Smooth muscle cell (in vitro differentiated cells): ENCODE data around the gene ALDOC. TPM values are rescaled to one million over a fixed set of nuclear protein-coding genes. Genes with fewer than 3 reads are reported as not detected.

Source experiments
- DNase-seq: peaks from one replicate; lab custom pipeline; 2025; ENCODE audit not compliant: unreplicated experiment; lab: John Stamatoyannopoulos, UW
- H2AFZ ChIP-seq: fragments of 200-600 bp; sonication (generic); 2 replicates; pipeline ENCODE4 v1.6.0; 2016; ENCODE audit warnings: antibody characterized with exemption, low read depth, mild to moderate bottlenecking
- H3F3A ChIP-seq: fragments of 200-600 bp; sonication (generic); 2 replicates; pipeline ENCODE4 v1.6.0; 2017; ENCODE audit warnings: antibody characterized with exemption, low read depth
- H3K27ac ChIP-seq: fragments of 200-600 bp; sonication (generic); 2 replicates; pipeline ENCODE4 v1.5.1; 2016; ENCODE audit warnings: low read depth, mild to moderate bottlenecking
- H3K27me3 ChIP-seq: fragments of 200-600 bp; sonication (generic); 2 replicates; pipeline ENCODE4 v1.6.1; 2016; ENCODE audit warnings: low read depth, mild to moderate bottlenecking
- H3K36me3 ChIP-seq: fragments of 200-600 bp; sonication (generic); 2 replicates; pipeline ENCODE4 v1.5.1; 2016; ENCODE audit warnings: low read depth
- H3K4me1 ChIP-seq: fragments of 200-600 bp; sonication (generic); 2 replicates; pipeline ENCODE4 v1.5.1; 2016; ENCODE audit warnings: low read depth
- H3K4me2 ChIP-seq: fragments of 200-600 bp; sonication (generic); 2 replicates; pipeline ENCODE4 v1.6.0; 2016; ENCODE audit warnings: mild to moderate bottlenecking
- H3K4me3 ChIP-seq: fragments of 200-600 bp; sonication (generic); 2 replicates; pipeline ENCODE4 v1.5.1; 2016; ENCODE audit warnings: mild to moderate bottlenecking
- H3K79me2 ChIP-seq: fragments of 200-600 bp; sonication (generic); 2 replicates; pipeline ENCODE4 v1.6.0; 2016; ENCODE audit warnings: low read depth, mild to moderate bottlenecking
- H3K9ac ChIP-seq: fragments of 200-600 bp; sonication (generic); 2 replicates; pipeline ENCODE4 v1.6.0; 2016; ENCODE audit warnings: low read depth
- H3K9me3 ChIP-seq: fragments of 200-600 bp; sonication (generic); replicated peaks from 2 replicates; pipeline ENCODE4 v1.5.1; 2016; ENCODE audit warnings: low read depth
- H4K20me1 ChIP-seq: fragments of 200-600 bp; sonication (generic); 2 replicates; pipeline ENCODE4 v1.6.0; 2016; ENCODE audit warnings: low read depth
- WGBS: methylation state at CpG from one replicate; pipeline ENCODE4 v1.1.7; 2016; ENCODE audit warnings: low lambda C conversion rate; 5-methylcytosine and 5-hydroxymethylcytosine counted together
- polyA plus RNA-seq: library from polyadenylated mRNA; unstranded; fragments of >200 nt; fragmentation: Nextera tagmentation; extraction: Ambion mirVana; gene quantifications from 2 replicates; pipeline ENCODE4 v1.2.1, GENCODE V29; 2016
- total RNA-seq: library from RNA; depleted of rRNA; stranded (reverse); fragments of >200 nt; gene quantifications from 2 replicates; pipeline ENCODE4 v1.2.3, GENCODE V29; 2014
- TF ChIP-seq, protein P1 (sequence below): fragments of 200-600 bp; sonication (generic); IDR thresholded peaks from 2 replicates; pipeline ENCODE4 v1.5.1; 2017; ENCODE audit warnings: borderline replicate concordance, mild to moderate bottlenecking, antibody characterized with exemption; ENCODE audit not compliant: insufficient read depth, poor library complexity, severe bottlenecking

ALDOC gene
- total and polyA plus RNA-seq, 2 experiments from 2014 or later, result 71.5 to 72.6 TPM

DNA sequence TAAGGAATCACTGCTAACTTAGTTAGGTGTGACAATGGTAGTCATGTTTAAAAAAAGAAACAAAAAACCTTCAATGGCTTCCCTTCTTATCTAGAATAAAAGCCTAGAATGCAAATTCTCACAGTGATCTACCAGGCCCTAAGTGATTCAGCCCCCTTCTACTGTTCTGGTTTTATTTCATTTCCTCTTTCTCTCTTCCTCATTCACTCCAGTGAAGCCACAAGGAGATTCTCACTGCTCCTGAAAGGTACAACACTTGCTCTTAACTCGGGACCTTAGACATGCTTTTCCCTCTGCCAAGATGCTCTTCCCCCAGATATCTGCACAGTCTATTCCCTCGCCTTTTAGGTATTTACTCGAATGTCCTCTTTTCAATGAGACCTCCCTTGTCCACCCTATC is 9.1 kb downstream of the ALDOC start:
- Histone ChIP-seq H3K9me3 (no peaks in the 10 kb centered on the region), H3K9ac (no peak overlapping the region), H3K4me2 (no peak overlapping the region), H2AFZ (no peak overlapping the region), H3K27ac (no peak overlapping the region), H3K4me1 (peaks cover 6% of the 10 kb centered on the region), H3K27me3 (no peaks in the 10 kb centered on the region), H3K4me3 (no peak overlapping the region), H3F3A (no peaks in the 10 kb centered on the region), H3K79me2 (peaks cover 33% of the 10 kb centered on the region), H4K20me1 (peaks cover 15% of the 10 kb centered on the region), H3K36me3 (no peaks in the 10 kb centered on the region)
- no peak for DNase-seq
- 91% methylated on average over 3 of the region's 3 CpGs for WGBS
- TF ChIP-seq, protein P1, sequence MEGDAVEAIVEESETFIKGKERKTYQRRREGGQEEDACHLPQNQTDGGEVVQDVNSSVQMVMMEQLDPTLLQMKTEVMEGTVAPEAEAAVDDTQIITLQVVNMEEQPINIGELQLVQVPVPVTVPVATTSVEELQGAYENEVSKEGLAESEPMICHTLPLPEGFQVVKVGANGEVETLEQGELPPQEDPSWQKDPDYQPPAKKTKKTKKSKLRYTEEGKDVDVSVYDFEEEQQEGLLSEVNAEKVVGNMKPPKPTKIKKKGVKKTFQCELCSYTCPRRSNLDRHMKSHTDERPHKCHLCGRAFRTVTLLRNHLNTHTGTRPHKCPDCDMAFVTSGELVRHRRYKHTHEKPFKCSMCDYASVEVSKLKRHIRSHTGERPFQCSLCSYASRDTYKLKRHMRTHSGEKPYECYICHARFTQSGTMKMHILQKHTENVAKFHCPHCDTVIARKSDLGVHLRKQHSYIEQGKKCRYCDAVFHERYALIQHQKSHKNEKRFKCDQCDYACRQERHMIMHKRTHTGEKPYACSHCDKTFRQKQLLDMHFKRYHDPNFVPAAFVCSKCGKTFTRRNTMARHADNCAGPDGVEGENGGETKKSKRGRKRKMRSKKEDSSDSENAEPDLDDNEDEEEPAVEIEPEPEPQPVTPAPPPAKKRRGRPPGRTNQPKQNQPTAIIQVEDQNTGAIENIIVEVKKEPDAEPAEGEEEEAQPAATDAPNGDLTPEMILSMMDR, result no peak

DNA sequence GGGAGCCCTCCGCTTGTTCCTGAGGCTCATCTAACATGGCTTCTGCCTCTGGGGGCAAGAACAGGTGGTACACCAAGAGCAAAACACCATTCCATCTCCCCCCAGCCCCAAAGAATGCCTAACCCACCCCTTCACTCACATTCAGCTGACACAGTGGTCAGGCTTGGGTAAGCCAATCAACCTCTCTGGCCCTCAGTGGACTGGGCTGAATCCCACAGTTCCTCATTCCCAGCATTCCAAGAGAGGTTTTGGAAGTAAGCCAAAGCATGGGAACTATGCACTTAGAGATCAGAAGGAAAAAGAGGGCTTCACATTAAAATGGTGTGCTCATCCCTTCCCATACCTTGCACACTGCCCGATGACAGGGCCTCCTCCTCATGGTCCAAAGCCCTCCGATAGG is 13.2 kb downstream of the ALDOC start:
- no peaks in the 10 kb centered on the region for H3F3A ChIP-seq
- TF ChIP-seq, protein P1, result no peak
- H3K79me2 ChIP-seq, result peaks cover 9% of the 10 kb centered on the region
- no peaks in the 10 kb centered on the region for H3K27me3 ChIP-seq
- DNase-seq, result no peak
- 96% methylated on average over 3 of the region's 3 CpGs for WGBS
- H3K27ac ChIP-seq, result no peak overlapping the region
- no peaks in the 10 kb centered on the region for H3K4me1 ChIP-seq
- no peaks in the 10 kb centered on the region for H3K36me3 ChIP-seq
- peaks cover 12% of the 10 kb centered on the region for H4K20me1 ChIP-seq
- no peak overlapping the region for H2AFZ ChIP-seq
- H3K4me3 ChIP-seq, result no peak overlapping the region
- no peak overlapping the region for H3K9ac ChIP-seq
- no peaks in the 10 kb centered on the region for H3K9me3 ChIP-seq
- H3K4me2 ChIP-seq, result no peak overlapping the region

DNA sequence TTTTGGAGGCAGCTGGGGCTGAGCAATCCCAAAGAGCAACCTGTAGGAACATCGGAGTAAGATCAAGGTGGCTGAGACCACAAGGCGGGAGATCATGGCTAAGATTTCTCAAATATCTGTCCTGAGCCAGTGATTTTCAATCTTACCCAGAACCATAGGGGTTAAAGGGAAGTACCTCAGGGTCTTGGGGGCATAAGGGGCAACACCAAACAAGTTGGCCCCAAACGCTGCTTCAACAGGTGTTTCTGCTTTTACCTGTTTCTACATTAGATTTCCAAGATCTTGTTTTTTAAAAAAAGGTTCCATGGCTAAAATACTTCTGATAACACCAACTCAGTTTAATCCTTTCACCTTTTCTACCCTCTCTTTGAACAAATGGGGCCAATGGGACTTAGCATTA is 21.7 kb downstream of the ALDOC start:
- H2AFZ ChIP-seq, result no peak overlapping the region
- peaks cover 11% of the 10 kb centered on the region for H3K4me1 ChIP-seq
- no peaks in the 10 kb centered on the region for H3K36me3 ChIP-seq
- H3K79me2 ChIP-seq, result peaks cover 9% of the 10 kb centered on the region
- H3K27ac ChIP-seq, result no peak overlapping the region
- no peak overlapping the region for H3K9ac ChIP-seq
- no peaks in the 10 kb centered on the region for H3K27me3 ChIP-seq
- TF ChIP-seq, protein P1, result no peak
- H3F3A ChIP-seq, result no peaks in the 10 kb centered on the region
- H4K20me1 ChIP-seq, result peaks cover 18% of the 10 kb centered on the region
- H3K4me2 ChIP-seq, result no peak overlapping the region
- DNase-seq, result no peak
- no peak overlapping the region for H3K4me3 ChIP-seq
- no peaks in the 10 kb centered on the region for H3K9me3 ChIP-seq
- WGBS, result 98% methylated on average over 3 of the region's 3 CpGs

DNA sequence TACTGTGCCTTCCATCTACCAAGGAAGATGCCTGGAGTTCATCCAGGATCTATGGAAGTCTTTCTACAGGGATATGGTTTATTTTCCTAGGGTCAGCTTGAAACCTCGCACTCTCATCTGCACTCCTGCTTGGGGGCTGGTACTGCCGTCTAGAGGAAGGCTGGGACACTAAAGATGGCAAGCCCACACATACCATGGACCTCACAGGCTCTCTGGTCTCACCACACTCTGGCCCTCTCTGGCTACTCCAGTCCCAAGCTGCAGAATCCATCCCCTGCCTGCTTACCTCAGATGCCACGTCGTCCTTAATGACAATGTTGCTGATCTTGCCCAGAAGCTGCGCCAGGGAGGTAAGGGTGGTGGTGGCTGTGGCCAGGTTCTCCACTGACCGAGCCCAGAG is 22.1 kb downstream of the ALDOC start:
- TF ChIP-seq, protein P1, result no peak
- H3F3A ChIP-seq, result no peaks in the 10 kb centered on the region
- no peak for DNase-seq
- H3K4me1 ChIP-seq, result peaks cover 16% of the 10 kb centered on the region
- H3K9ac ChIP-seq, result no peak overlapping the region
- no peak overlapping the region for H3K4me2 ChIP-seq
- no peaks in the 10 kb centered on the region for H3K27me3 ChIP-seq
- H2AFZ ChIP-seq, result no peak overlapping the region
- no peak overlapping the region for H3K4me3 ChIP-seq
- no peak overlapping the region for H3K27ac ChIP-seq
- WGBS, result 96% methylated on average over 6 of the region's 6 CpGs
- peaks cover 23% of the 10 kb centered on the region for H4K20me1 ChIP-seq
- no peaks in the 10 kb centered on the region for H3K9me3 ChIP-seq
- no peaks in the 10 kb centered on the region for H3K36me3 ChIP-seq
- H3K79me2 ChIP-seq, result peaks cover 9% of the 10 kb centered on the region
